Posterior cingulate gyrus (tissue), 11 donors: ENCODE results near the gene SCYGR4.
"Not testable (repeated sequence)": the region's sequence is repeated elsewhere in the genome, so short reads cannot be mapped to it uniquely, and the experiment has no call there.

ENCODE experiments used
- DNase-seq, 10 donors: peaks; one replicate each; pipeline versions ENCODE4 v3.0.0 to v3.0.0-alpha.2; 2020 to 2021; ENCODE audit warnings: mixed read lengths in 3 of 10
- intact Hi-C: fragments of 100-400 bp; cut with DNase I; formaldehyde crosslinking; loops from one replicate; pipeline ENCODE4 v1.15.1; 2023

SCYGR4 gene

DNA sequence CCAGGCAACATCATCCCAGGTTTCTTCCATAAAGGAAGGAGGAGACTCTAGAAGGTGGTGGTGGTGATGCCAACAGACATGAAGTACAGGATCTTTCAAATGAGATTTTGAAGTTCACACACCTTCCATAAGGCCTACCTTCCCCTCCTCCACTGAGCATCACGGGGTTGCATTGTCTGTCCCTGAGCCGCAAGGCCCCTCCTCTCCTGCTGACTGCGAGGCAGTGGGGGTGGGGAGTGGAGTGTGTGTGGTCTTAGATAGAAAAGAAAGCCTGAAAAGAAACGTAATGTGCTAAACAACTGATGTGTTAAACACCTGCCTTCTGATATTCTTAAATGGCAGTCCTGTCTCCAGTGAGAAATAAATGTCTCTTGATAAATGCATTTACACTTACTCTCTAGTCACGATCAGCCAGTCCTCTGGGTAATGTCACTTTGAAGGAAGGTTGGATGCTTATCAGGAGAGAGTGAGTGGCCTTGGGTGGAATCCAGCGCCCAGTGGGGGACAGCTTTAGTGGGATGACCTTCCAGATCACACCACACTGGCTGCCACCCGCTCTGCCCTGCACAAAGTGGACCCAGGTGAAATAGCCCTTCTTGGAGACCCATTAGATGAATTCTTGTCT, 43.8 kb downstream of the SCYGR4 start:
- DNase-seq = no peak
- intact Hi-C loops = no loop called here

DNA sequence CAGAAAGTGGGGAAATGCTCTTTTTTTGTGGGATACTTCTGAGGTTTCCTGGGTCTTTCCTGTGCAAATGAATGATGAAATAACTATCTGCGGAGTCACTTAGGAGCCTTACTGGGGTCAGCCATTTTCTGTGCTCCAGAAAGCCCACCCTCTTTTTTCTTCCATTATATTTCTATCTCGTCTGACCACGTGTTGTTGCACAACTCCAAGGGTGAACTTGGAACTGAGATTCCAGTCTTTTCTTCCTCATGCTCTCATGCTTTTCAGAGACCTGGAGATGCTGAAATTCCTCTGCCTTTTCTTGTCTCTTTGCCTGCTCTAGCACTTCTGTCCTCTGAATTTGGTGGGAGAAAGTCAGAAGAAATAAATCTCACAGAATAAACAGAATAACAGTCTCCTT, 44.5 kb downstream of the SCYGR4 start:
- DNase-seq = no peak
- intact Hi-C loops = no loop called here

DNA sequence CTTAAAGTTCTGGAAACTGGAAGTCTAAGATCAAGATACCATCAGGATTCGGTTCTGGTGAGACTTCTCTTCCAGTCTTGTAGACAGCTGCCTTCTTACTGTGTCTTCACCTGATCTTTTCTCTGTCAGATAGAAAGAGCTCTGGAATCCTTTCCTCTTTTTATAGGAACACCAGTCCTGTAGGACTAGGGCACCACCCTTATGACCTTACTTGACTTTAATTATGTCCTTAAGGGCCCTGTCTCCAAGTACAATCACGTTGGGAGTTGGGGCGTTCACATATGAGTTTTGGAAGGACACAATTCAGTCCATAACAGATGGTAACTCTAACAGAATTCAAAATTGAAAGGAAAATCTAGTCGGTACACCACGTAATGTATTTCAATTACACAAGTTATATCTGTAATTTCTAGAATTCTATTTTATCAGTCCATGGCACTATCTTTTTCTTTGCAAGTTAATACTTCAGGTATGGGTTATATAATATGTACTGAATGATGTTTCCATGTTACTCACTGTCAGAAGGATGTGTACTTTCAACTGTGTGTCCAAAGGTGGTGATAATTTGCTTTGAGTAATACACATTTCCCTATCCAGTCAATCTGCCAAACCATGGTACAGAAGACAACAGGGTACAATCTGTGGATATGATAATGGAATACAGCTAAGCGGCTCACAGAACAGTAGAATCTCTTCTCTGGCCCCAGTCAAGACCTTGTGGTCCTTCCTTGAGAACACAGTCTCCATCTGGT, 48.1 kb downstream of the SCYGR4 start:
- intact Hi-C loops = no loop called here
- no peak for DNase-seq

DNA sequence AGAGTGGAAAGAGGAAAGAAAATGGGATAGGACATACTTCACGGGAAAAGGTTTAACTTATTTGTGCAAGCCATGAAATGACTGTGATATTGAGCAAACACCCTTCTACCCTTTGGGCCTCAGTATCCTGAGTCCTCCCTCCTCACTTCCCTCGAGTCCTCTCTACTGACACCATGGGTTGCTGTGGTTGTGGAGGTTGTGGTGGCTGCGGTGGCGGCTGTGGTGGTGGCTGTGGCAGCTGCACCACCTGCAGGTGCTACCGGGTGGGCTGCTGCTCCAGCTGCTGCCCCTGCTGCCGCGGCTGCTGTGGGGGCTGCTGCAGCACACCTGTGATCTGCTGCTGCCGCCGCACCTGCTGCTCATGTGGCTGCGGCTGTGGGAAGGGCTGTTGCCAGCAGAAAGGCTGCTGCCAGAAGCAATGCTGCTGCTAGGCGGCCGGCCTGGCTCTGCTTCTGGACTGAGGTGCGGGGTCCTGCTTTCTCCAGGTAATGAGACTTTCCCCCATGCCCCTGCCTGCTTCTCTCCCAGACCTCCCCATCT, 49.4 kb downstream of the SCYGR4 start, which contains the start of gene SCYGR5:
SCYGR5 (plus strand) TSS at position 174 of the 540 bp plus-strand sequence; CDS start at position 174, 0 bp downstream.
- DNase-seq, intact Hi-C loops: not testable (repeated sequence)
